Hepatocyte (in vitro differentiated cells): ENCODE results near the gene SIAH3. TPM values are rescaled to one million over a fixed set of nuclear protein-coding genes. Genes with fewer than 3 reads are reported as not detected.
A peak's percentile ranks its signal among the peaks of the same experiment; 100 is the strongest.

Experiments used
- DNase-seq: peaks from one replicate; pipeline ENCODE4 v3.0.0-alpha.2; 2016; ENCODE audit warnings: low spot score
- H2AFZ ChIP-seq: fragments of 200-600 bp; sonication (generic); 2 replicates; pipeline ENCODE4 v1.6.0; 2016; ENCODE audit warnings: antibody characterized with exemption, mild to moderate bottlenecking
- H3K27ac ChIP-seq: fragments of 200-600 bp; sonication (generic); 2 replicates; pipeline ENCODE4 v1.5.1; 2016; ENCODE audit warnings: mild to moderate bottlenecking
- H3K27me3 ChIP-seq: fragments of 200-600 bp; sonication (generic); 2 replicates; pipeline ENCODE4 v1.6.1; 2016
- H3K36me3 ChIP-seq: fragments of 200-600 bp; sonication (generic); replicated peaks from 2 replicates; pipeline ENCODE4 v1.5.1; 2016; ENCODE audit warnings: low read depth; ENCODE audit not compliant: insufficient read depth
- H3K4me1 ChIP-seq: fragments of 200-600 bp; sonication (generic); 2 replicates; pipeline ENCODE4 v1.5.1; 2016; ENCODE audit warnings: mild to moderate bottlenecking, moderate library complexity; ENCODE audit not compliant: insufficient read depth
- H3K4me2 ChIP-seq: fragments of 200-600 bp; sonication (generic); 2 replicates; pipeline ENCODE4 v1.6.0; 2016
- H3K4me3 ChIP-seq: fragments of 200-600 bp; sonication (generic); 2 replicates; pipeline ENCODE4 v1.5.1; 2016; ENCODE audit warnings: mild to moderate bottlenecking
- H3K79me2 ChIP-seq: fragments of 200-600 bp; sonication (generic); 2 replicates; pipeline ENCODE4 v1.6.0; 2017; ENCODE audit warnings: mild to moderate bottlenecking
- H3K9me2 ChIP-seq: fragments of 200-600 bp; sonication (generic); replicated peaks from 2 replicates; pipeline ENCODE4 v1.6.0; 2017; ENCODE audit warnings: mild to moderate bottlenecking; ENCODE audit not compliant: insufficient read depth
- H3K9me3 ChIP-seq: fragments of 200-600 bp; sonication (generic); 2 replicates; pipeline ENCODE4 v1.5.1; 2016; ENCODE audit warnings: low read depth, mild to moderate bottlenecking
- H4K20me1 ChIP-seq: fragments of 200-600 bp; sonication (generic); 2 replicates; pipeline ENCODE4 v1.6.0; 2016; ENCODE audit warnings: mild to moderate bottlenecking; ENCODE audit not compliant: insufficient read depth, poor library complexity, severe bottlenecking
- EZH2 ChIP-seq: fragments of 200-600 bp; sonication (generic); IDR thresholded peaks from 2 replicates; pipeline ENCODE4 v1.6.1; 2016; ENCODE audit warnings: antibody characterized with exemption, mild to moderate bottlenecking, borderline replicate concordance
- EZH2phosphoT487 ChIP-seq: fragments of 200-600 bp; sonication (generic); IDR thresholded peaks from one replicate; pipeline ENCODE4 v1.6.1; 2018; ENCODE audit warnings: antibody characterized with exemption, mild to moderate bottlenecking, low read depth, moderate library complexity; ENCODE audit not compliant: unreplicated experiment, severe bottlenecking
- WGBS: methylation state at CpG from one replicate; pipeline ENCODE4 v1.1.6; 2016; ENCODE audit warnings: low lambda C conversion rate; ENCODE audit errors: missing lambda C conversion rate; 5-methylcytosine and 5-hydroxymethylcytosine counted together
- polyA plus RNA-seq: library from polyadenylated mRNA; unstranded; fragments of >200 nt; fragmentation: Nextera tagmentation; extraction: Ambion mirVana; gene quantifications from 2 replicates; pipeline ENCODE4 v1.2.1, GENCODE V29; 2016
- total RNA-seq: library from RNA; depleted of rRNA; stranded (reverse); fragments of >200 nt; gene quantifications from 2 replicates; pipeline ENCODE4 v1.2.3, GENCODE V29; 2014
- TF ChIP-seq, protein P1 (sequence below): fragments of 200-600 bp; sonication (generic); IDR thresholded peaks from 2 replicates; pipeline ENCODE4 v1.5.1; 2016; ENCODE audit warnings: antibody characterized with exemption, mild to moderate bottlenecking; ENCODE audit not compliant: poor library complexity

The SIAH3 gene
- total and polyA plus RNA-seq, 2 experiments from 2014 or later: 0.23 TPM; not detected in 1

DNA sequence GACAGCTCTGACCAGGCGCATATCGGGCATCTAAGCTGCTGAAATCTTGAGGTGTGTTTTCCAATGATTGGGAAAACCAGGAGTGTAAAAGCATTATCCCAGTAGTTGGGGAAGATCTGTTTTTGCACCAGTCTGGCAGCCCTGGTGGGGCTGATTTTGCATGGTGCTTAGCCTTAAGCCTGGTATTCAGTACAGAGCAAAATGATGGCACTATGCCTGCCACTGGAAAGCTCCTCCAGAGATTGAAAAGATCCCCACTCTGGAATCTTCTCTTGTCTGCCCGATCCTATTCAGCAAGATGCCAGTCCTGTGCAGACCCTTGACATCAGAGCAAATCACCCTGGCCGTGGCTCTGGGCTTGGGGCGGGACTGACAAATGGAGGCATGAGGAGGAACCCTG is 44.7 kb upstream of the SIAH3 start:
- TF ChIP-seq, protein P1, sequence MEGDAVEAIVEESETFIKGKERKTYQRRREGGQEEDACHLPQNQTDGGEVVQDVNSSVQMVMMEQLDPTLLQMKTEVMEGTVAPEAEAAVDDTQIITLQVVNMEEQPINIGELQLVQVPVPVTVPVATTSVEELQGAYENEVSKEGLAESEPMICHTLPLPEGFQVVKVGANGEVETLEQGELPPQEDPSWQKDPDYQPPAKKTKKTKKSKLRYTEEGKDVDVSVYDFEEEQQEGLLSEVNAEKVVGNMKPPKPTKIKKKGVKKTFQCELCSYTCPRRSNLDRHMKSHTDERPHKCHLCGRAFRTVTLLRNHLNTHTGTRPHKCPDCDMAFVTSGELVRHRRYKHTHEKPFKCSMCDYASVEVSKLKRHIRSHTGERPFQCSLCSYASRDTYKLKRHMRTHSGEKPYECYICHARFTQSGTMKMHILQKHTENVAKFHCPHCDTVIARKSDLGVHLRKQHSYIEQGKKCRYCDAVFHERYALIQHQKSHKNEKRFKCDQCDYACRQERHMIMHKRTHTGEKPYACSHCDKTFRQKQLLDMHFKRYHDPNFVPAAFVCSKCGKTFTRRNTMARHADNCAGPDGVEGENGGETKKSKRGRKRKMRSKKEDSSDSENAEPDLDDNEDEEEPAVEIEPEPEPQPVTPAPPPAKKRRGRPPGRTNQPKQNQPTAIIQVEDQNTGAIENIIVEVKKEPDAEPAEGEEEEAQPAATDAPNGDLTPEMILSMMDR: no peak
- TF ChIP-seq EZH2phosphoT487 (no peak), EZH2 (no peak)
- Histone ChIP-seq H4K20me1 (no peaks in the 10 kb centered on the region), H3K4me3 (no peak overlapping the region), H3K79me2 (no peaks in the 10 kb centered on the region), H3K4me1 (peaks cover 7% of the 10 kb centered on the region), H3K27ac (no peak overlapping the region), H3K36me3 (no peaks in the 10 kb centered on the region), H2AFZ (no peak overlapping the region), H3K27me3 (peaks cover 28% of the 10 kb centered on the region), H3K9me2 (no peaks in the 10 kb centered on the region), H3K9me3 (no peaks in the 10 kb centered on the region), H3K4me2 (peak overlapping the region; percentile 10)
- DNase-seq: no peak
- WGBS: 78% methylated on average over 5 of the region's 5 CpGs

DNA sequence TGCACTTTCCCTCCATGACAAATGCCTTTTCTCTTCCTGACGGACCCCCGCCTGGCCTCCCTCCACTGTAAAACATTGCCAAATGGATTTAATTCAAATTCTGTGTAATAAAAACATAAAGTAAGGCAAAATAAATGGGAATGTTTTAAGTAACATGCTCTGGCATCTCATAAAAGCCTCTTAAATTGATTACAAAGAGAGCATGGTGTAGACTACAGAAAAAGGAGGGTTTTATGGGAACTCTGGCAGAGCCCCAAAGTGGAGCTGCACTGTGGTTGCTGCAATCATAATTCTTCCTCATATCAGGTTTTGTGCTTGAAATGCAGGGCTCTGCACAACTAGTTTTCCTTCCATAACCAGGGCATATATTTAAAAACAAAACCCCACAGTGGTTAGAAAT is 44.3 kb upstream of the SIAH3 start:
- Histone ChIP-seq H3K9me2 (no peaks in the 10 kb centered on the region), H3K27me3 (peaks cover 28% of the 10 kb centered on the region), H3K4me3 (no peak overlapping the region), H3K36me3 (no peaks in the 10 kb centered on the region), H3K9me3 (no peaks in the 10 kb centered on the region), H3K4me1 (peaks cover 7% of the 10 kb centered on the region), H3K79me2 (no peaks in the 10 kb centered on the region), H4K20me1 (no peaks in the 10 kb centered on the region), H3K4me2 (peak overlapping the region; percentile 10), H3K27ac (no peak overlapping the region), H2AFZ (no peak overlapping the region)
- DNase-seq: no peak
- WGBS: 44% methylated on average over 2 of the region's 2 CpGs
- TF ChIP-seq EZH2phosphoT487: no peak
- TF ChIP-seq, protein P1: no peak
- TF ChIP-seq EZH2: no peak

DNA sequence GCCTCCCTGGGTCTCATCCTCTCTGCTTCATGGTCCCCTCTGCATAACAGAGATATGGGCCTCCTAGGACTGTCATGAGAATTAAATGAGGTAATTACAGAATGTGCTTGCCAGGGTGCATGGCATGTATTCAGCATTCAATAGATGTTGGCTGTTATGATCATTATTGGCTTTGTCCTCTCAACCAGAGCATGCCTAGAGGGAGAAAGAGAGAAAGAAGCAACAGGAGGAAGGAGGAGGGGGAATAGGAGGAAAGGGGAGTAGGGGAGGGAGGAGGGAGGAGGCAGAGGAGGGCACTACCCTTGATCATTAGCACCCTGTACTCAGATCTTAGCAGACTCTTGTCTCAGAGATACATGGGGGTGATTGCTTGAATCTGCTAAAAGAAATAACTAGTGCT is 41.0 kb upstream of the SIAH3 start:
- Histone ChIP-seq H3K27ac (no peak overlapping the region), H3K9me2 (no peaks in the 10 kb centered on the region), H3K4me3 (no peak overlapping the region), H3K79me2 (no peaks in the 10 kb centered on the region), H3K4me2 (no peak overlapping the region), H3K36me3 (no peaks in the 10 kb centered on the region), H4K20me1 (no peaks in the 10 kb centered on the region), H3K9me3 (no peaks in the 10 kb centered on the region), H3K4me1 (peaks cover 7% of the 10 kb centered on the region), H2AFZ (no peak overlapping the region), H3K27me3 (peaks cover 22% of the 10 kb centered on the region)
- no peak for DNase-seq
- no peak for TF ChIP-seq EZH2phosphoT487
- no peak for TF ChIP-seq EZH2
- TF ChIP-seq, protein P1: no peak

DNA sequence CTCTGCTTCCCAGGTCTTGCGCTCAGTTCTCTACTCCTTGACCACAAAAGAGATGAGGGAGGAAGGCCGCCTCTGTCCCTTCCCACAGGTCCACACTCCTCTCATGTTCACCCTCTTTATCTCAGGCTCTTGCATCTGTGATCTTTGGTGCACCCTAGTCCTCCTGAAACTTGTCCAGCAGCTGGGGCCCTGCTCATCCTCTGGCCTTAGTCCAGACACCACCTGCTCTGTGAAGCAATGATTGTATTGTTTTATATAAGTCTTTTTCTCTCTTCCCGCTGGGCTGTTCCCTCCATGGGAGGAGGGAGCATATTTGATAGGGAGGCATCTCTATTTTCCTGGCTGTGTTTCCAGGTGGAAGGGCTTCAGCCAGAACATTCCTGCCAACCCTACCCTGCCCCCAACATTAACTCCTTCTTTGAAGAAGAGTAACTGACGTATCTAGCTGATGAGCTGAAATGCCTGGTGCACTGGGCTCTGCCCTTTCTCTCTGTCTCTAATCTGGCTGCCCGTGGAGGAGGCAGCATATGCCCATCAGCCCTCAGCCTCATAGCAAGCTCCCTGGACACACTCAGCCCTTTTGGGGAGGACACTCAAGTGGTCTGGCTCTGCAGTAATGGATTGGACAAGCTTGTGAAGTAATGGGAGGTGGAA is 38.2 kb upstream of the SIAH3 start:
- H4K20me1 ChIP-seq: no peaks in the 10 kb centered on the region
- H3K9me2 ChIP-seq: no peaks in the 10 kb centered on the region
- no peak overlapping the region for H3K27ac ChIP-seq
- H3K4me2 ChIP-seq: no peak overlapping the region
- H3K36me3 ChIP-seq: no peaks in the 10 kb centered on the region
- H3K4me3 ChIP-seq: no peak overlapping the region
- no peak overlapping the region for H2AFZ ChIP-seq
- H3K4me1 ChIP-seq: no peaks in the 10 kb centered on the region
- no peaks in the 10 kb centered on the region for H3K9me3 ChIP-seq
- no peaks in the 10 kb centered on the region for H3K79me2 ChIP-seq
- TF ChIP-seq EZH2: no peak
- TF ChIP-seq EZH2phosphoT487: no peak
- TF ChIP-seq, protein P1: no peak
- peaks cover 11% of the 10 kb centered on the region for H3K27me3 ChIP-seq
- 93% methylated on average over 5 of the region's 5 CpGs for WGBS
- DNase-seq: no peak
